K562 (cell line): ENCODE data around the gene UGT1A6. TPM values are rescaled to one million over a fixed set of nuclear protein-coding genes. Genes with fewer than 3 reads are reported as not detected.

Experiments
- ATAC-seq: fragments of 200-7000 bp; cut with Tn5 transposase; 3 replicates; pipeline ENCODE4 v1.9.1; 2020; ENCODE audit warnings: moderate library complexity
- BruUV-seq: library from RNA; stranded (reverse); fragments of 400-500 nt; replicated peaks from 2 replicates; lab custom pipeline; 2021; lab: Mats Ljungman, UMichigan
- CTCF ChIA-PET: fragments of 300-600 bp; formaldehyde crosslinking; extraction: SDS; loops from one replicate; lab custom pipeline; 2021; ENCODE audit warnings: low intra/inter-chr PET ratio; lab: Yijun Ruan, JAX
- POLR2A ChIA-PET: fragments of 300-600, 350-650 bp; sonication (Branson Sonifier 250); formaldehyde crosslinking; extraction: SDS; loops from one replicate; lab custom pipeline; 2021; ENCODE audit warnings: antibody characterized with exemption, inconsistent platforms; lab: Yijun Ruan, JAX
- DNase-seq, 4 experiments: peaks; one replicate each; pipeline versions ENCODE4 v3.0.0 to v3.0.0-alpha.2; 2011 to 2018; ENCODE audit warnings: low spot score in 3 of 4, mixed read lengths in 3 of 4; ENCODE audit errors: extremely low read depth in 1 of 4
- FAIRE-seq: peaks from 2 replicates; lab custom pipeline; 2011; peaks lifted over from hg19 to GRCh38; lab: Jason Lieb, UNC
- H2AFZ ChIP-seq: 2 replicates; pipeline ENCODE4 v1.6.0; 2011; ENCODE audit warnings: low read depth, low read length, control low read depth, inconsistent platforms
- H3K27ac ChIP-seq: fragments of 200-600 bp; 3 replicates; pipeline ENCODE4 v1.8.0; 2011; ENCODE audit warnings: low read depth, mild to moderate bottlenecking, control low read depth, inconsistent platforms, low read length, moderate library complexity, mixed read lengths; ENCODE audit errors: extremely low read depth
- H3K27me3 ChIP-seq, 2 experiments: fragments of 300-600 bp in 1 of 2; 2 replicates in 1 of 2; 3 replicates in 1 of 2; pipeline versions ENCODE4 v1.6.0 to v1.8.0; 2011; ENCODE audit warnings: inconsistent platforms in 2 of 2, low read length in 2 of 2, mild to moderate bottlenecking in 1 of 2, mixed read lengths in 1 of 2, moderate library complexity in 1 of 2; ENCODE audit not compliant: control insufficient read depth in 2 of 2, insufficient read depth in 2 of 2
- H3K36me3 ChIP-seq: fragments of 300-600 bp; 3 replicates; pipeline ENCODE4 v1.8.0; 2011; ENCODE audit warnings: mild to moderate bottlenecking, low read length, inconsistent platforms; ENCODE audit not compliant: control insufficient read depth, insufficient read depth
- H3K4me1 ChIP-seq, 2 experiments: fragments of 200-600 bp in 1 of 2; replicated peaks in 1 of 2; 2 replicates in 1 of 2; 3 replicates in 1 of 2; pipeline versions ENCODE4 v1.5.1 to v1.8.0; 2011; ENCODE audit warnings: inconsistent platforms in 2 of 2, low read length in 2 of 2, mild to moderate bottlenecking in 1 of 2, mixed read lengths in 1 of 2, moderate library complexity in 1 of 2; ENCODE audit not compliant: control insufficient read depth in 2 of 2, insufficient read depth in 2 of 2
- H3K4me2 ChIP-seq: 2 replicates; pipeline ENCODE4 v1.6.1; 2011; ENCODE audit warnings: low read length, control low read depth, inconsistent platforms, mixed read lengths; ENCODE audit not compliant: insufficient read depth
- H3K4me3 ChIP-seq: fragments of 200-600 bp; sonication (generic), shearing (Covaris generic); 2 replicates; pipeline ENCODE4 v1.5.1; 2016; ENCODE audit warnings: control low read depth, inconsistent platforms
- H3K79me2 ChIP-seq: fragments of 200-600 bp; 3 replicates; pipeline ENCODE4 v1.8.0; 2011; ENCODE audit warnings: low read length, inconsistent platforms; ENCODE audit not compliant: control insufficient read depth, insufficient read depth
- H3K9ac ChIP-seq, 2 experiments: 2 replicates each; pipeline versions ENCODE4 v1.6.0 to v1.6.1; 2011; ENCODE audit warnings: low read depth in 2 of 2, low read length in 2 of 2, control low read depth in 1 of 2, inconsistent platforms in 1 of 2, mild to moderate bottlenecking in 1 of 2, mixed read lengths in 1 of 2; ENCODE audit not compliant: insufficient read depth in 1 of 2
- H3K9me1 ChIP-seq: one replicate; pipeline ENCODE4 v1.6.0; 2011; ENCODE audit warnings: inconsistent platforms, mild to moderate bottlenecking, low read length, moderate library complexity; ENCODE audit not compliant: control insufficient read depth, insufficient read depth
- H3K9me3 ChIP-seq: replicated peaks from 2 replicates; pipeline ENCODE4 v1.5.1; 2011; ENCODE audit warnings: low read depth, low read length, inconsistent platforms; ENCODE audit not compliant: control insufficient read depth, insufficient read depth
- H4K20me1 ChIP-seq: replicated peaks from 2 replicates; pipeline ENCODE4 v1.6.1; 2011; ENCODE audit warnings: low read length, inconsistent platforms, mixed read lengths; ENCODE audit not compliant: control insufficient read depth, insufficient read depth
- NRF1 ChIP-seq, 2 experiments: fragments of 450-650 bp; IDR thresholded peaks in 1 of 2; conservative IDR thresholded peaks in 1 of 2; 2 replicates each; pipeline ENCODE4 v1.6.1; 2014; ENCODE audit warnings: mild to moderate bottlenecking in 2 of 2
- TEAD4 ChIP-seq, 2 experiments: sonication (generic) in 1 of 2; formaldehyde crosslinking in 1 of 2; IDR thresholded peaks; 2 replicates each; pipeline versions ENCODE4 v1.6.1 to v1.8.0; 2012 to 2022; ENCODE audit warnings: borderline replicate concordance in 1 of 2, inconsistent platforms in 1 of 2, low read length in 1 of 2, mild to moderate bottlenecking in 1 of 2, missing genetic modification reagents in 1 of 2
- ZNF830 ChIP-seq: fragments of 250-450 bp; sonication (Bioruptor Pico); IDR thresholded peaks from 2 replicates; pipeline ENCODE4 v1.5.0; 2021; ENCODE audit warnings: mild to moderate bottlenecking
- WGBS: fragments of 100-300 bp; shearing (Covaris generic); methylation state at CpG from one replicate; pipeline ENCODE4 v1.1.6; 2016; ENCODE audit warnings: low coverage, mixed read lengths; ENCODE audit not compliant: insufficient coverage; ENCODE audit errors: missing lambda C conversion rate; 5-methylcytosine and 5-hydroxymethylcytosine counted together
- in situ Hi-C: fragments of 300-500 bp; cut with MboI; formaldehyde crosslinking; loops from 4 replicates; pipeline ENCODE4 v1.15.0; 2018; ENCODE audit warnings: inconsistent platforms, mixed read lengths
- intact Hi-C: fragments of 100-400 bp; cut with micrococcal nuclease; formaldehyde crosslinking; loops from 2 replicates; pipeline ENCODE4 v1.14.2; 2022
- polyA plus RNA-seq, 8 experiments: library from polyadenylated mRNA; depleted of rRNA in 4 of 8; stranded (reverse) in 5 of 8; unstranded in 3 of 8; fragments of >200 nt; fragmentation: Nextera tagmentation in 2 of 8; fragmentation: Illumina TruSeq in 1 of 8; extraction: Ambion mirVana in 2 of 8; extraction: Trizol in 1 of 8; gene quantifications; 2 replicates each; pipeline versions ENCODE4 v1.2.1 to v1.2.3, GENCODE V29; 2011 to 2014; ENCODE audit warnings: inconsistent platforms in 1 of 8, missing spikeins in 1 of 8
- total RNA-seq, 7 experiments: library from RNA; depleted of rRNA in 6 of 7; stranded (reverse); fragments of >200 nt in 6 of 7; fragmentation: Illumina TruSeq in 2 of 7; extraction: Trizol in 2 of 7; gene quantifications; 2 replicates each; pipeline versions ENCODE4 v1.2.1 to v1.2.3, GENCODE V29; 2011 to 2021; ENCODE audit warnings: low replicate concordance in 1 of 7
- TF ChIP-seq, protein P1 (sequence below), 2 experiments: fragments of 450-650 bp; IDR thresholded peaks; 2 replicates each; pipeline ENCODE4 v1.6.1; 2016; ENCODE audit warnings: mild to moderate bottlenecking in 2 of 2, borderline replicate concordance in 1 of 2, low read depth in 1 of 2, moderate library complexity in 1 of 2
- TF ChIP-seq, protein P2 (sequence below): fragments of 250-450 bp; sonication (Bioruptor Pico); IDR thresholded peaks from 2 replicates; pipeline ENCODE4 v1.8.0; 2021; ENCODE audit warnings: moderate library complexity, mild to moderate bottlenecking, inconsistent platforms

The UGT1A6 gene
- total and polyA plus RNA-seq, 9 of the 15 experiments (the other 6 are each of a cell fraction or from before 2014, with no cell fraction given): not detected

DNA sequence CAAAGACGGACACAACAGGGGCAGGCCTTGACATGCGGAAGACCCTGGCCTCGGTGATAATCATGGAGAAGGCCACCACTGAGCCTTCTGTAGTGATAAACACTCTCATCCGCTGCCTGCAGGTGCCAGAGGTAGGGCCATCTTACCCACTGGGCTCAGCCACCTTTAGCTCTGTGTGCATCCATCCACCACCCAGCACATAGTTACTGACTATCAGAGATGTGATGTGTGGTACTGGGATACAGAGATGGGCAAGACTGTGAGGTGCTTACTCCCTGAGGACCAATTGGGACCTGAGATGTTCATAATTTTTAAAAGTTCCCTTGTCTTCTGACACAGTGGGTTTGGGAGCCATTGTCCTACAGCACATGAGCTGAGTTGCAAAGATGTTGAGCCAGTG lies 87.0 kb downstream of the UGT1A6 start (continued):
- TF ChIP-seq, protein P1, sequence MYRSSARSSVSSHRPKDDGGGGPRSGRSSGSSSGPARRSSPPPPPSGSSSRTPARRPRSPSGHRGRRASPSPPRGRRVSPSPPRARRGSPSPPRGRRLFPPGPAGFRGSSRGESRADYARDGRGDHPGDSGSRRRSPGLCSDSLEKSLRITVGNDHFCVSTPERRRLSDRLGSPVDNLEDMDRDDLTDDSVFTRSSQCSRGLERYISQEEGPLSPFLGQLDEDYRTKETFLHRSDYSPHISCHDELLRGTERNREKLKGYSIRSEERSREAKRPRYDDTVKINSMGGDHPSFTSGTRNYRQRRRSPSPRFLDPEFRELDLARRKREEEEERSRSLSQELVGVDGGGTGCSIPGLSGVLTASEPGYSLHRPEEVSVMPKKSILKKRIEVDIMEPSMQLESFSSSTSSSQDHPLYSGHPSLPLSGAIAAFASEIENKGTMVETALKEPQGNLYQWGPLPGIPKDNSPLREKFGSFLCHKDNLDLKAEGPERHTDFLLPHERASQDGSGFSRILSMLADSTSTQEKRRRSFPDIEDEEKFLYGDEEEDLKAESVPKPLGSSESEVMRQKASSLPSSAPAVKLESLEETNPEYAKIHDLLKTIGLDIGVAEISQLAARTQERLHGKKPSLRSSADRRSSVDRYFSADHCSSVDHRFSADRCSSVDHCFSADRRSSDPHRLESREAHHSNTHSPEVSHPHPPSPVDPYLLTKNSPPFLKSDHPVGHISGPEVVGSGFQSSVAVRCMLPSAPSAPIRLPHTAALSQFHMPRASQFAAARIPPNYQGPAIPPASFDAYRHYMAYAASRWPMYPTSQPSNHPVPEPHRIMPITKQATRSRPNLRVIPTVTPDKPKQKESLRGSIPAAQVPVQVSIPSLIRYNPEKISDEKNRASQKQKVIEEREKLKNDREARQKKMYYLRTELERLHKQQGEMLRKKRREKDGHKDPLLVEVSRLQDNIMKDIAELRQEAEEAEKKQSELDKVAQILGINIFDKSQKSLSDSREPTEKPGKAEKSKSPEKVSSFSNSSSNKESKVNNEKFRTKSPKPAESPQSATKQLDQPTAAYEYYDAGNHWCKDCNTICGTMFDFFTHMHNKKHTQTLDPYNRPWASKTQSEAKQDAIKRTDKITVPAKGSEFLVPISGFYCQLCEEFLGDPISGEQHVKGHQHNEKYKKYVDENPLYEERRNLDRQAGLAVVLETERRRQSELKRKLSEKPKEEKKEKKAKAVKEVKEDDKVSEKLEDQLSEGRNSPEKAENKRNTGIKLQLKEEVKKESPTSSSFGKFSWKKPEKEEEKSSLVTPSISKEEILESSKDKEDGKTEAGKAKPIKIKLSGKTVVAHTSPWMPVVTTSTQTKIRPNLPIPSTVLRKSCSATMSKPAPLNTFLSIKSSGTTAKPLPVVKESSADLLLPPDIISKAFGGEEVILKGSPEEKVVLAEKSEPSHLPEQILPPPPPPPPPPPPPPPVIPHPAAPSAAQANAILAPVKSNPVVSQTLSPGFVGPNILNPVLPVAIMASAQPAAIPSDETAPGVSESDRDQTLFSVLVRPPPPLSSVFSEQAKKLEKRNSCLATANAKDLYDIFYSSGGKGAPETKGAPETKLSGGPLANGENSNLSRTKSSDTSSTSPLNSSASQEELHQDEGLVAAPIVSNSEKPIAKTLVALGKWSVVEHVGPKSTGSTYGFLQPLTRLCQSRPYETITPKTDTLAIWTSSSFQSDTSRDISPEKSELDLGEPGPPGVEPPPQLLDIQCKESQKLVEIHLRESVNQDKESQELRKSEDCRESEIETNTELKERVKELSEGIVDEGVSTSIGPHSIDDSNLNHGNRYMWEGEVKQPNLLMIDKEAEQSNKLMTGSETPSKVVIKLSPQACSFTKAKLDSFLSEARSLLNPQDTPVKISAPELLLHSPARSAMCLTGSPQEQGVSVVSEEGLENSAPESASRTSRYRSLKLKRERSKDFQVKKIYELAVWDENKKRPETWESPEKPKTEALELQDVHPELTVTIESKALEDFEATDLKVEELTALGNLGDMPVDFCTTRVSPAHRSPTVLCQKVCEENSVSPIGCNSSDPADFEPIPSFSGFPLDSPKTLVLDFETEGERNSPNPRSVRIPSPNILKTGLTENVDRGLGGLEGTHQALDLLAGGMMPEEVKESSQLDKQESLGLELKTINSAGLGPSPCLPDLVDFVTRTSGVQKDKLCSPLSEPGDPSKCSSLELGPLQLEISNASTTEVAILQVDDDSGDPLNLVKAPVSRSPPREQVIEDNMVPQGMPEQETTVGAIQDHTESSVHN (IDR thresholded peaks at IDR 0.05; ENCODE audit: borderline replicate concordance in 1 of 2, low read depth in 1 of 2): no peak

DNA sequence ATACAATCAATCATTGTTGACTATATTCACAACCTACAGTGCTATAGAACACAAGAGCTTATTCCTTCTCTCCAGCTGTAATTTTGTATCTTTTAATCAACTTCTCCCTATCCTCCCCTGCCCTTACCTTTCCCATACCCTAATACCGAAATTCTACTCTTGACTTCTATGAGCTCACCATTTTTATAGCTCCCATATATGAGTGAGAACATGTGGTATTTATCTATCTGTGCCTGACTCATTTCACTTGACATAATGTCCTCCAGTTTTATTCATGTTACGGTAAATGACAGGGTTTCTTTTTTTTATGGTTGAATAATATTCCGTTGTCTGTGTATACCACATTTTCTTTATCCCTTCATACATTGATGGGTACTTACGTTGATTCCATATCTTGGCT lies 88.1 kb downstream of the UGT1A6 start:
- DNase-seq (no peak), ATAC-seq (no peak), FAIRE-seq (no peak)
- H3K9me1 ChIP-seq: no peaks in the 10 kb centered on the region
- no peaks in the 10 kb centered on the region for H4K20me1 ChIP-seq
- no peaks in the 10 kb centered on the region for H3K79me2 ChIP-seq
- H3K9me3 ChIP-seq: no peaks in the 10 kb centered on the region
- H3K4me1 ChIP-seq: no peaks in the 10 kb centered on the region
- TF ChIP-seq NRF1 (conservative IDR thresholded peaks at IDR 0.05 in 1 of 2, IDR thresholded peaks at IDR 0.05 in 1 of 2) (no peak), TEAD4 (IDR thresholded peaks at IDR 0.05; ENCODE audit: low read length) (no peak), TEAD4 (CRISPR knock-in tag; IDR thresholded peaks at IDR 0.05; ENCODE audit: borderline replicate concordance) (no peak), ZNF830 (no peak)
- TF ChIP-seq, protein P2, sequence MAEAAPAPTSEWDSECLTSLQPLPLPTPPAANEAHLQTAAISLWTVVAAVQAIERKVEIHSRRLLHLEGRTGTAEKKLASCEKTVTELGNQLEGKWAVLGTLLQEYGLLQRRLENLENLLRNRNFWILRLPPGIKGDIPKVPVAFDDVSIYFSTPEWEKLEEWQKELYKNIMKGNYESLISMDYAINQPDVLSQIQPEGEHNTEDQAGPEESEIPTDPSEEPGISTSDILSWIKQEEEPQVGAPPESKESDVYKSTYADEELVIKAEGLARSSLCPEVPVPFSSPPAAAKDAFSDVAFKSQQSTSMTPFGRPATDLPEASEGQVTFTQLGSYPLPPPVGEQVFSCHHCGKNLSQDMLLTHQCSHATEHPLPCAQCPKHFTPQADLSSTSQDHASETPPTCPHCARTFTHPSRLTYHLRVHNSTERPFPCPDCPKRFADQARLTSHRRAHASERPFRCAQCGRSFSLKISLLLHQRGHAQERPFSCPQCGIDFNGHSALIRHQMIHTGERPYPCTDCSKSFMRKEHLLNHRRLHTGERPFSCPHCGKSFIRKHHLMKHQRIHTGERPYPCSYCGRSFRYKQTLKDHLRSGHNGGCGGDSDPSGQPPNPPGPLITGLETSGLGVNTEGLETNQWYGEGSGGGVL (CRISPR knock-in tag): no peak
- no peaks in the 10 kb centered on the region for H3K36me3 ChIP-seq
- intact Hi-C loops (no loop called here), in situ Hi-C loops (no loop called here)
- 3% methylated on average over 4 of the region's 4 CpGs for WGBS
- H2AFZ ChIP-seq: no peak overlapping the region
- no peak overlapping the region for H3K27ac ChIP-seq
- no peak overlapping the region for H3K9ac ChIP-seq
- no TSS peak for BruUV-seq
- CTCF ChIA-PET: no interaction called here
- POLR2A ChIA-PET: interaction anchor here (1.2 kb wide), 1 partner anchor 11 kb away, joined by 5 read pairs; no protein-coding TSS in a partner anchor
- no peaks in the 10 kb centered on the region for H3K27me3 ChIP-seq
- no peak overlapping the region for H3K4me2 ChIP-seq
- H3K4me3 ChIP-seq: no peak overlapping the region
